Endothelial cell of umbilical vein (primary cell): ENCODE data around the gene MYH10. TPM values are rescaled to one million over a fixed set of nuclear protein-coding genes. Genes with fewer than 3 reads are reported as not detected.
A peak's percentile ranks its signal among the peaks of the same experiment; 100 is the strongest.

ENCODE experiments used
- BruUV-seq: library from RNA; stranded (reverse); fragments of 400-500 nt; replicated peaks from 2 replicates; lab custom pipeline; 2021; lab: Mats Ljungman, UMichigan
- CTCF ChIA-PET: fragments of 300-600, 350-600 bp; sonication (Branson Sonifier 250); formaldehyde crosslinking; loops from one replicate; lab custom pipeline; 2021; ENCODE audit warnings: antibody characterized with exemption, inconsistent platforms; lab: Charles Lee
- POLR2A ChIA-PET: fragments of 300-600, 350-600 bp; sonication (Branson Sonifier 250); formaldehyde crosslinking; loops from one replicate; lab custom pipeline; 2021; ENCODE audit warnings: antibody characterized with exemption, inconsistent platforms; lab: Charles Lee
- DNase-seq: peaks from one replicate; pipeline ENCODE4 v3.0.0-alpha.2; 2011; ENCODE audit warnings: low read depth, low spot score
- FAIRE-seq: peaks from 2 replicates; lab custom pipeline; 2011; peaks lifted over from hg19 to GRCh38; lab: Jason Lieb, UNC
- H2AFZ ChIP-seq: 2 replicates; pipeline ENCODE4 v1.6.0; 2012; ENCODE audit warnings: low read depth, low read length, control low read depth, inconsistent platforms
- H3K27ac ChIP-seq: 2 replicates; pipeline ENCODE4 v1.5.1; 2011; ENCODE audit warnings: low read depth, mild to moderate bottlenecking, control low read depth, low read length, moderate library complexity; ENCODE audit not compliant: insufficient read depth
- H3K27me3 ChIP-seq, 2 experiments: 2 replicates each; pipeline versions ENCODE4 v1.6.0 to v1.6.1; 2011; ENCODE audit warnings: low read length in 2 of 2, mixed read lengths in 1 of 2; ENCODE audit not compliant: control insufficient read depth in 2 of 2, insufficient read depth in 2 of 2
- H3K36me3 ChIP-seq, 2 experiments: 2 replicates in 1 of 2; 3 replicates in 1 of 2; pipeline ENCODE4 v1.5.1; 2011; ENCODE audit warnings: low read length in 2 of 2, mild to moderate bottlenecking in 1 of 2, moderate library complexity in 1 of 2; ENCODE audit not compliant: control insufficient read depth in 2 of 2, insufficient read depth in 2 of 2; ENCODE audit errors: extremely low read depth in 1 of 2
- H3K4me1 ChIP-seq: 3 replicates; pipeline ENCODE4 v1.5.1; 2011; ENCODE audit warnings: mild to moderate bottlenecking, low read length; ENCODE audit not compliant: control insufficient read depth, insufficient read depth; ENCODE audit errors: extremely low read depth
- H3K4me2 ChIP-seq: 2 replicates; pipeline ENCODE4 v1.6.1; 2011; ENCODE audit warnings: low read length, control low read depth, mixed read lengths; ENCODE audit not compliant: insufficient read depth
- H3K4me3 ChIP-seq, 3 experiments: fragments of 200-600 bp in 1 of 3; sonication (generic), shearing (Covaris generic) in 1 of 3; replicated peaks in 1 of 3; 2 replicates each; pipeline ENCODE4 v1.5.1; 2011 to 2016; ENCODE audit warnings: control low read depth in 3 of 3, low read length in 3 of 3, mild to moderate bottlenecking in 2 of 3, inconsistent platforms in 1 of 3, low read depth in 1 of 3, moderate library complexity in 1 of 3; ENCODE audit not compliant: insufficient read depth in 1 of 3
- H3K79me2 ChIP-seq: 2 replicates; pipeline ENCODE4 v1.6.0; 2012; ENCODE audit warnings: low read length, inconsistent platforms; ENCODE audit not compliant: control insufficient read depth, insufficient read depth
- H3K9ac ChIP-seq: replicated peaks from 2 replicates; pipeline ENCODE3; 2011; ENCODE audit warnings: low read length, control low read depth; ENCODE audit not compliant: insufficient read depth; ENCODE audit errors: extremely low read depth
- H3K9me1 ChIP-seq: replicated peaks from 3 replicates; pipeline ENCODE4 v1.6.0; 2011; ENCODE audit warnings: mild to moderate bottlenecking, low read length; ENCODE audit not compliant: control insufficient read depth, insufficient read depth; ENCODE audit errors: extremely low read depth
- H3K9me3 ChIP-seq: replicated peaks from 2 replicates; pipeline ENCODE4 v1.5.1; 2012; ENCODE audit warnings: low read length, inconsistent platforms; ENCODE audit not compliant: control insufficient read depth, insufficient read depth
- H4K20me1 ChIP-seq: replicated peaks from 2 replicates; pipeline ENCODE3; 2011; ENCODE audit warnings: mild to moderate bottlenecking, low read length; ENCODE audit not compliant: control insufficient read depth, insufficient read depth; ENCODE audit errors: extremely low read depth
- CTCF ChIP-seq, 2 donors: IDR thresholded peaks; 1 replicate in 1 of 2; 2 replicates in 1 of 2; pipeline ENCODE4 v1.5.1; 2011; ENCODE audit warnings: low read length in 2 of 2, mild to moderate bottlenecking in 2 of 2, moderate library complexity in 2 of 2, control low read depth in 1 of 2, inconsistent platforms in 1 of 2, low read depth in 1 of 2; ENCODE audit not compliant: insufficient read depth in 1 of 2; ENCODE audit errors: extremely low read depth in 1 of 2
- EZH2 ChIP-seq: IDR thresholded peaks from 2 replicates; pipeline ENCODE4 v1.6.1; 2012; ENCODE audit warnings: borderline replicate concordance, low read depth, mild to moderate bottlenecking, moderate library complexity, low read length, inconsistent platforms; ENCODE audit not compliant: severe bottlenecking
- FOS ChIP-seq: IDR thresholded peaks from 2 replicates; pipeline ENCODE4 v1.6.1; 2011; ENCODE audit warnings: mild to moderate bottlenecking, low read length, moderate library complexity, borderline replicate concordance; ENCODE audit not compliant: insufficient read depth
- GATA2 ChIP-seq: IDR thresholded peaks from 2 replicates; pipeline ENCODE4 v1.7.0; 2011; ENCODE audit warnings: low read depth, mild to moderate bottlenecking, moderate library complexity, mixed read lengths, low read length; ENCODE audit not compliant: insufficient read length, insufficient read depth
- JUN ChIP-seq: IDR thresholded peaks from 2 replicates; pipeline ENCODE4 v1.6.1; 2011; ENCODE audit warnings: borderline replicate concordance, low read depth; ENCODE audit not compliant: insufficient read length, insufficient read depth
- MAX ChIP-seq: IDR thresholded peaks from 2 replicates; pipeline ENCODE4 v1.6.1; 2011; ENCODE audit not compliant: insufficient read depth, insufficient read length
- MYC ChIP-seq: IDR thresholded peaks from one replicate; pipeline ENCODE4 v1.6.1; 2011; ENCODE audit warnings: mild to moderate bottlenecking, low read depth, low read length
- POLR2A ChIP-seq: IDR thresholded peaks from 2 replicates; pipeline ENCODE4 v1.6.1; 2012; ENCODE audit warnings: low read depth, mild to moderate bottlenecking, control low read depth, low read length
- POLR2AphosphoS5 ChIP-seq: IDR thresholded peaks from 2 replicates; pipeline ENCODE4 v1.6.1; 2012; ENCODE audit warnings: low read depth, mild to moderate bottlenecking, control low read depth, low read length, moderate library complexity; ENCODE audit not compliant: insufficient read depth
- dilution Hi-C: fragments of 300-500 bp; cut with MboI; formaldehyde crosslinking; loops from one replicate; pipeline ENCODE4 v1.15.0; 2019; ENCODE audit warnings: low sequenced_read_pairs; ENCODE audit not compliant: extremely low pct_ligation_motif_present
- intact Hi-C: fragments of 100-400 bp; cut with micrococcal nuclease; formaldehyde crosslinking; loops from one replicate; pipeline ENCODE4 v1.10.0; 2022
- polyA plus RNA-seq, 4 experiments: library from polyadenylated mRNA; depleted of rRNA in 3 of 4; stranded (reverse) in 3 of 4; unstranded in 1 of 4; fragments of >200 nt; gene quantifications; 2 replicates each; pipeline versions ENCODE4 v1.2.1 to v1.2.3, GENCODE V29; 2011 to 2012; ENCODE audit warnings: missing spikeins in 1 of 4
- total RNA-seq: library from RNA; stranded (reverse); gene quantifications from 2 replicates; pipeline ENCODE4 v1.2.3, GENCODE V29; 2021

Gene MYH10
- total and polyA plus RNA-seq, 2 donors (not counting 3 experiments of a cell fraction or from before 2014, with no cell fraction given) = 73.4 to 232 TPM

GRCh38 chr17:8436844-8437171 lies 193.7 kb downstream of the MYH10 start:
- dilution Hi-C loops = no loop called here
- CTCF ChIA-PET = interaction anchor here (0.6 to 2.9 kb wide), 6 partner anchors 9 to 309 kb away, joined by 3 to 15 read pairs (median 4); partner anchors contain the start of gene MYH10

More at GRCh38 chr17:8436844-8437171, 193.7 kb downstream of the MYH10 start:
- Histone ChIP-seq H3K27me3 (no peaks in the 10 kb centered on the region), H3K4me1 (peaks cover 22% of the 10 kb centered on the region), H3K27ac (peak overlapping the region; percentile 86), H3K4me2 (peak overlapping the region; percentile 93), H3K9me1 (no peaks in the 10 kb centered on the region), H3K4me3 (peak overlapping the region; percentile 77 to 97 (median 93)), H3K9me3 (no peaks in the 10 kb centered on the region), H3K36me3 (peaks cover 2 to 3% of the 10 kb centered on the region in 2 experiments), H3K79me2 (peaks cover 58% of the 10 kb centered on the region), H4K20me1 (peaks cover 3% of the 10 kb centered on the region), H3K9ac (peak overlapping the region; percentile 97), H2AFZ (no peak overlapping the region)
- TF ChIP-seq JUN (no peak), MAX (no peak), GATA2 (no peak), POLR2A (no peak), POLR2AphosphoS5 (no peak), MYC (no peak), EZH2 (no peak), FOS (no peak), CTCF (IDR thresholded peaks at IDR 0.05; ENCODE audit: extremely low read depth in 1 of 2, insufficient read depth in 1 of 2, low read depth in 1 of 2, low read length in 2 of 2) (no peak)
- intact Hi-C loops = loop anchor here (10.0 kb wide), 1 partner anchor 198 kb away; the partner anchor contains the start of gene MYH10
- POLR2A ChIA-PET = interaction anchor here (1.4 kb wide), 1 partner anchor 9 kb away, joined by 6 read pairs; no protein-coding TSS in a partner anchor
- no peak for FAIRE-seq
- DNase-seq = no peak
- TSS peak; percentile 42 for BruUV-seq
